Rectal smooth muscle tissue (tissue), 1 donor: ENCODE data around the gene CERS6.
"Not testable (repeated sequence)": the region's sequence is repeated elsewhere in the genome, so short reads cannot be mapped to it uniquely, and the experiment has no call there.

Experiments used
- H3K27ac ChIP-seq: one replicate; pipeline ENCODE4 v1.7.0; 2013; ENCODE audit warnings: low read depth, low read length, inconsistent platforms
- H3K27me3 ChIP-seq: one replicate; pipeline ENCODE4 v1.7.0; 2013; ENCODE audit warnings: low read length; ENCODE audit not compliant: control insufficient read depth, insufficient read depth
- H3K36me3 ChIP-seq: one replicate; pipeline ENCODE4 v1.7.0; 2013; ENCODE audit warnings: low read length; ENCODE audit not compliant: control insufficient read depth, insufficient read depth
- H3K4me1 ChIP-seq: one replicate; pipeline ENCODE4 v1.7.0; 2013; ENCODE audit warnings: low read length; ENCODE audit not compliant: control insufficient read depth, insufficient read depth
- H3K4me3 ChIP-seq: one replicate; pipeline ENCODE4 v1.7.0; 2013; ENCODE audit warnings: low read length
- H3K9ac ChIP-seq: one replicate; pipeline ENCODE4 v1.7.0; 2013; ENCODE audit warnings: low read length

The CERS6 gene

DNA sequence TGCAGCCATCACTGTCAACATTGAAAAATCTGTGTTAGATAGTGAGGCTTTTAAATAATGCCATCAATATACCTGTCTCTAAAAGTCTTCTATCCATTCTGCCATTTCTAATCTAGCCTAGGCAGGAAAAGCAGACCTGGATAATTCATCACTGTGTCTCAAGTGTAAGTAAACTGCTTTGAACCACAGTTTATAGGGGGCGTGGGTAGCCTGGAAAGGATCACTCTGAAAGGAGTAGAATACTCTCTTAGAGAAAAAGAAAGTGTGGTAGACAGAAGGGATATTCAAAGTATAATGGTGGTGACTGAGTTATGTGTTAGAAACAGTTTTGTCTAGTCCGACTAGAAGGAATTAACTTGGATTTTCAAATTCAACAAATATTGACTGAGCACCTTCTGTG is 40.8 kb downstream of the CERS6 start:
- Histone ChIP-seq H3K27ac (no peak overlapping the region), H3K36me3 (no peaks in the 10 kb centered on the region)

DNA sequence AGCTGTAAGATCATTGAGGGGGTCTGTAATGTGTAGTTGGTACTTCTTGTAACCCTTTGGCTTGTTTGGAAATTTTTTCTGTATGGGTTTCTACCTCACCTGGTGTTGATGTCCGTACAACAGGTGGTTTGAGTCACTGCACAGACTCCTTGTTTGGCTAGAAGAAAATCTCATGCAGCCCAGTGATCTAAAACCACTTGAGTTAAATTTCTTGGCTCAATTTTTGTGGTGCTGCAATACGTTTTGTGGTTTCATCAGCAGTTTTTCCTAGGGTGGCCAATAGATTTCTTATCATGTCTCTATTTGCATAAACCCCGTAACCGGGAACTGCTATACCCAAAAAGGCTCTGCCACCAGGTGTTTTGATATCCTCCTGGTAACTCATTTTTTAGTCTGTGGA is 43.4 kb downstream of the CERS6 start:
- H3K9ac ChIP-seq: no peak overlapping the region
- no peaks in the 10 kb centered on the region for H3K36me3 ChIP-seq
- no peak overlapping the region for H3K4me3 ChIP-seq
- no peaks in the 10 kb centered on the region for H3K4me1 ChIP-seq
- H3K27me3 ChIP-seq: no peaks in the 10 kb centered on the region
- H3K27ac ChIP-seq: no peak overlapping the region

More for the DNA sequence above, 40.8 kb downstream of the CERS6 start:
- Histone ChIP-seq H3K9ac (no peak overlapping the region), H3K4me1 (no peaks in the 10 kb centered on the region), H3K4me3 (no peak overlapping the region), H3K27me3 (no peaks in the 10 kb centered on the region)

DNA sequence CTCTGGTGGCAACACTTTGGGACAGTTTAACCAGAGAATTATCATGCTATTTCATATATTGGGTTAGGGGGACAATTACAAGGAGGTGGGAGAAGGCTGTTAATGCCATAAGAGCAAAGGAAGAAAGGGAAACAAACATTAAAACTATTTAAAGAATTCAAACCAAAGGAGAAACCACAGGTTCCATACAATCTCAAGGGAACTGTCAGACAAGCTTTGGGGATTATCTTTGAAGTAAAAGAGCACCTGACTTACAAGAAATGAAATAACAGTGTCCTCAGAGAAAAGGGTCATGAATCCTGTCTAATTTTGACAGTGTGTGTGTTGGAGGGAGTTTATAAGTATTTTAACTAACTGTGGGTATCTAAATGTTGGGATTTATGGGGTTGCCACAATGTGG is 44.4 kb downstream of the CERS6 start:
- H3K4me3 ChIP-seq: no peak overlapping the region
- no peaks in the 10 kb centered on the region for H3K27me3 ChIP-seq
- H3K27ac ChIP-seq: no peak overlapping the region
- no peaks in the 10 kb centered on the region for H3K4me1 ChIP-seq
- no peak overlapping the region for H3K9ac ChIP-seq
- no peaks in the 10 kb centered on the region for H3K36me3 ChIP-seq

DNA sequence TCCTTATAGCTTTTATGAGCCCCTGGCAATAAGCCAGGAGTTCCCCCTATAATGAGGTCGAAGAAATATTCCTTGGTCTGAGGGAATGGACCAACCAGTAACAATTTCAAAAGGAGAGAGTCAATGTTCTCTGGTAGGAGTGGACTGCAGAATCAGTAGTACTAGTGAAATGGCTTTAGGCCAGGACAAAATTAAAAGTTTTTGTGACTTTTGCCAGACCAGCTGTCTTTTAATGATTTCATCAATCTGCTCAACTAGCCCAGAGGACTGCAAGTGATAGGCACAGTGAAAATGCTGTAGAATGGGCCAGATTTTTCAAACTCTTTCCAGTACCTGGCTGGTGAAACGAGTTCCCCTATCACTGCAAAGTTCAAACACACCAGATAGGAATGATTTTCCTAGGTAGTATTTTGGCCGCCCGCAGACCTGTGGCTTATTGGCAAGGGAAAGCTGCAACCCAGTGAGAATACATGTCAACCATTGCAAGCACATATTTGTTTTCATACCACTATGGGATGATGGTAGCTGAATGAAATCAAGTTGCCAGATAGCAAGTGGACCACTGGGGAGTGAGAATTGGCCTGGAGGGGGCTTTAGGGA is 45.5 kb downstream of the CERS6 start:
- Histone ChIP-seq H3K9ac (no peak overlapping the region), H3K36me3 (no peaks in the 10 kb centered on the region)

DNA sequence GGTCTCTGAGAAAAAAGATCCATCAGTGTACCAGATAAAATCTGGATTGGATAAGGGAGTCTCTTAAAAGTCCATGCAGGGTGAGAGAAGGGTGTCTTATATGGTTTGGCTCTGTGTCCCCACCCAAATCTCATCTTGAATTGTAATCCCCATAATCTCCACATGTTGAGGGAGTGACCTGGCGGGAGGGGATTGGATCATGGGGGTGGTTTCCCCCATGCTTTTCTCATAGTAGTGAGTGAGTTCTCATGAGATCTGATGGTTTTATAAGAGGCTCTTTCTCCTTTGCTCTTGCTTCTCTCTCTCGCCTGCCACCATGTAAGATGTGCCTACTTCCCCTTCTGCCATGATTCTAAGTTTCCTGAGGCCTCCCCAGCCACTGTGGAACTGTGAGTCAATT is 46.8 kb downstream of the CERS6 start:
- H3K4me1 ChIP-seq, H3K9ac ChIP-seq, H3K27ac ChIP-seq, H3K4me3 ChIP-seq, H3K27me3 ChIP-seq, H3K36me3 ChIP-seq: not testable (repeated sequence)

More for the DNA sequence above, 45.5 kb downstream of the CERS6 start:
- Histone ChIP-seq H3K27ac (no peak overlapping the region), H3K4me3 (no peak overlapping the region), H3K27me3 (no peaks in the 10 kb centered on the region), H3K4me1 (no peaks in the 10 kb centered on the region)

DNA sequence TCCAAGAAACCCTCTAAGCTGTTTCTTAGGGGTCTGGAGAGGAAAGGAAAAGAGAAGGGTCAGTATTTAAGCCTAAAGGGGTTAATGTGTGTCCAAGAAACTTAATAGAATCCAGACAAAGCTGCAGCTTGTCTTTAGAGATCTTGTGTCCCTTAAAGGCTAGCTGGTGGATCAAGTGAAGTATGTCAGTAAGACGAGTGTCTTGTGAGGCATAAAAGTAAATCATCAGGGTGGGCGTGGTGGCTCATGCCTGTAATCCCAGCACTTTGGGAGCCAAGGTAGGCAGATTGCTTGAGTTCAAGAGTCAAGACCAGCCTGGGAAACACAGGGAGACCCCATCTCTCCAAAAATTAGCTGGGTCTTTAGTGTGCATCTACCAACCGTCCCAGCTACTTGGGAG is 47.8 kb downstream of the CERS6 start:
- Histone ChIP-seq H3K4me3 (no peak overlapping the region), H3K27ac (no peak overlapping the region), H3K4me1 (no peaks in the 10 kb centered on the region), H3K9ac (no peak overlapping the region), H3K36me3 (no peaks in the 10 kb centered on the region), H3K27me3 (no peaks in the 10 kb centered on the region)

DNA sequence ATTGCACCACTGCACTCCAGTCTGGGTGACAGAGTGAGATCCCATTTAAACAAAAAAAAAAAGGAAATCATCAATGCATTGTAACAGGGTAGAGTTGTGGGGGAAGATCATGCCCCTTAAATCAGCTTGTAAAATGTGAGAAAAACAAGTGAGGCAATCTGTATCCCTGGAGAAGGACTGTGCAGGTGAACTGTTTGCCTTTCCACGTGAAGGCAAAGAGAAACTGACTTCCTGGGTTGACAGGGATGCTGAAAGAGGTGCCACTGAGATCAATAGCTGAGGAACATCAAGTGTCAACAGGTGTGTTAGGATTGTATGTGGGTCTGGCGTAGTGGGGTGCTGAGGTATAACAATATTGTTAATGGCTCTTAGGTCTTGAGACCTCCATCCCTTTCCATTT is 48.3 kb downstream of the CERS6 start:
- H3K4me3 ChIP-seq: no peak overlapping the region
- no peak overlapping the region for H3K9ac ChIP-seq
- no peaks in the 10 kb centered on the region for H3K27me3 ChIP-seq
- H3K27ac ChIP-seq: no peak overlapping the region
- H3K36me3 ChIP-seq: no peaks in the 10 kb centered on the region
- no peaks in the 10 kb centered on the region for H3K4me1 ChIP-seq

DNA sequence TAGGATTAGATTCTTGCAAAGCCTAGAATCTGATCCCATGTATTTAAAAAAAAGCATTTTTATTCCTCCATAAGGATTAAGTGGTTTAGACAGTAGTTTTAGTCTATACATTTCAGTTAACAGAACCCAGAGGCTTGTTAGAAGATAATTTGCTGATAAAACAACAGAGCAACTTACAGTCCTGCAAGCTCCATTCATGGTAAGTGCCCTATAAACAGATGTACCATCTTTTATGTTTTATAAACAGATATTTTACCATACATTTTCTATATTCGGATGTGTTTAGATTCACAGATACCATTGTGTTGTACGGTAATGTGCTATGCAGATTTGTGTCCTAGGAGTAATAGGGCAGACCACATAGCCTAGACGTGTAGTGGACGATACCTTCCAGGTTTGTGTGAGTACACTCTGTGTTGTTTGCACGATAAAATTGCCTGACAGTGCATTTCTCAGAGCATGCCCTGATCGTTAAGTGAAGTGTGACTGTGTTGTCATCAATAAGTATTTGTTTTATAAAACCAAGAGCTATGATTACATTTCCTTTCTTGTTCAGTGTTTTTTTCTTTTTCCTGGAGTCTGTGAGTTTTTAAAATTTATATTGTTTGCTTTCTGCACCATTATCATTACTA is 54.2 kb downstream of the CERS6 start:
- Histone ChIP-seq H3K27ac (no peak overlapping the region), H3K4me1 (no peaks in the 10 kb centered on the region), H3K36me3 (no peaks in the 10 kb centered on the region), H3K4me3 (no peak overlapping the region), H3K9ac (no peak overlapping the region), H3K27me3 (no peaks in the 10 kb centered on the region)

DNA sequence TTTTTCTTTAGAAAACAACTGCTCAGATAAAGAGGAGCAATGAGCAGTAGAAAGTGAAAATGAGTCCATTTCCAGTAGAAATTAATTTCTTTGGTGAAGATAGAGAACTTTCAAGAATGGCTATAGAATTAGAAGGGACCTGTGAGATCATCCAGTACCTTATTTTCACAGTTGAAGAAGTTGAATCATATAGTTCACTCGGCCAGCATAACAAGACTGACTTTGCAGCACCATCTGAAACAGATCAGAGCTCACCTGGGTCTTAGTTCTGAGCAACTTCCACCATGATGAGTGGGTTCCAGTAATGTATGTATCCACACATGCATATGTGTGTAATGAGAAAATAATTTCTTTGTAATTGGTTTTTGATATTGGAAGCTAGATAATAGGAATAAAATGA is 58.6 kb downstream of the CERS6 start:
- Histone ChIP-seq H3K9ac (no peak overlapping the region), H3K36me3 (no peaks in the 10 kb centered on the region), H3K4me3 (no peak overlapping the region), H3K27ac (no peak overlapping the region), H3K27me3 (no peaks in the 10 kb centered on the region), H3K4me1 (no peaks in the 10 kb centered on the region)

DNA sequence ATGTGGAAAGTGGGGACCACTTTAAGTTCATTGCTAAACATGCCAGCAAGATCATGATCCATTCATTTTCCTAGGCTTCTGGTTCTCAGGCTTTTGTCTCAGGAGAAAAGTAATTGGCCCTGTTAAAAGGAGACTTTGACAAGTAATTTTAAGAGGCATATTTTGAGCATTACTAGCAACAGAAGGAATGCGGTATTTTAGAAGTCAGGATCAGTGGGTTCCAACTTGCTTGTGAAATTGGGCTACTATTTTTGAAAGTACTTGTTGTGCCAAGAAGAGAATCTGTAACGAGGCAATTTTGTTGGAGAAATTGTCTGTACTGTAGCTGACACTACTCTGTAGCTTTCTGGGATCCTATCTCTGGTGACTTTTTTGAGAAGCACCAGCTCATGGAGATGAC is 59.4 kb downstream of the CERS6 start:
- no peak overlapping the region for H3K9ac ChIP-seq
- H3K36me3 ChIP-seq: no peaks in the 10 kb centered on the region
- no peak overlapping the region for H3K4me3 ChIP-seq
- no peaks in the 10 kb centered on the region for H3K4me1 ChIP-seq
- no peak overlapping the region for H3K27ac ChIP-seq
- no peaks in the 10 kb centered on the region for H3K27me3 ChIP-seq

DNA sequence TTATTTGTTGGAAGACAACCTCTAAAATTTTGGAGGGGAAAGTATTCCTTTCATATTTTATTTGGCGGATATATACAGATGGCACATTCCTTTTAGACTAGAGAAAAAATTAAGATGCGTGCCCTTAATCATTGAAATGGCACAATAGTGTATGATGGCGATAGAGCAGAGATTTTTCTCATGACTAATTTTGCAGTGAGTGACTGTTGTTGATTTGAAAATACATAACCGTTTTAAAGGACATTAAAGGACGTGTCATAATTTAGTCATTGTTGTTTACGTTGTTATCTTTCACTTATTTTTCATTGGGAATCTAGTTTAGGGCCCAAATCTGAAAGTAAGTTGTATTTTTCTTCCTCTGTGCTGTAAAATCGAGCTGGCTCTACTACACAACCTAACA is 61.7 kb downstream of the CERS6 start:
- H3K27me3 ChIP-seq: no peaks in the 10 kb centered on the region
- H3K36me3 ChIP-seq: no peaks in the 10 kb centered on the region
- no peak overlapping the region for H3K9ac ChIP-seq
- H3K27ac ChIP-seq: no peak overlapping the region
- H3K4me3 ChIP-seq: no peak overlapping the region
- no peaks in the 10 kb centered on the region for H3K4me1 ChIP-seq

DNA sequence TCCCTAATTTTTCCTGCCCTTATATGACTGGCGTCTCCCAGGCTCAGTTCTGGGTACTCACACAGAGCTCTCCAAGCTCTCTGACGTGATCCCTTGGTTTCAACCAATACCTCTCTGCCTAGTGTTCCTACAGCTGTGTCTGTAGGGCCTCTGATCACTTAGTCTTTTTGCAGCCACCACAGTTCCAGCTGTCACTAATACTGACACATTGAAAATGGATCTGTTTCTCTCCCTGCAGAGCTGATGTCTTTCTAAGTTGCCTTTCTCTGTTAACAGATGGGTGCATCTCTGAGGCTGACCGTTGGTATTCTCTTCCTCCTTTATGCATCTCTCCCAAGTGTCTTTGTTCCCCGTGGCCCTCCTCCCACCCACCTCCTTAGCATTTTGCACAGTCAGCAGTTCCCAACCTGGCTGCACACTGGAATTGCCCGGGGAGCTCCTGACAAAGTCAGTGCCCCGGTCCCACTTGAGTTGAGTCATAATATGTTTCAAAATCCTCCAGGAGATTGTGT is 62.5 kb downstream of the CERS6 start:
- no peak overlapping the region for H3K27ac ChIP-seq
- H3K4me1 ChIP-seq: no peaks in the 10 kb centered on the region
- no peak overlapping the region for H3K4me3 ChIP-seq
- no peak overlapping the region for H3K9ac ChIP-seq
- no peaks in the 10 kb centered on the region for H3K36me3 ChIP-seq
- no peaks in the 10 kb centered on the region for H3K27me3 ChIP-seq
